Hepatocyte (in vitro differentiated cells): Measurements from ENCODE around the gene BST1. TPM values are rescaled to one million over a fixed set of nuclear protein-coding genes. Genes with fewer than 3 reads are reported as not detected.

Source experiments
- DNase-seq: peaks from one replicate; pipeline ENCODE4 v3.0.0-alpha.2; 2016; ENCODE audit warnings: low spot score
- H2AFZ ChIP-seq: fragments of 200-600 bp; sonication (generic); 2 replicates; pipeline ENCODE4 v1.6.0; 2016; ENCODE audit warnings: antibody characterized with exemption, mild to moderate bottlenecking
- H3K27ac ChIP-seq: fragments of 200-600 bp; sonication (generic); 2 replicates; pipeline ENCODE4 v1.5.1; 2016; ENCODE audit warnings: mild to moderate bottlenecking
- H3K27me3 ChIP-seq: fragments of 200-600 bp; sonication (generic); 2 replicates; pipeline ENCODE4 v1.6.1; 2016
- H3K36me3 ChIP-seq: fragments of 200-600 bp; sonication (generic); replicated peaks from 2 replicates; pipeline ENCODE4 v1.5.1; 2016; ENCODE audit warnings: low read depth; ENCODE audit not compliant: insufficient read depth
- H3K4me1 ChIP-seq: fragments of 200-600 bp; sonication (generic); 2 replicates; pipeline ENCODE4 v1.5.1; 2016; ENCODE audit warnings: mild to moderate bottlenecking, moderate library complexity; ENCODE audit not compliant: insufficient read depth
- H3K4me2 ChIP-seq: fragments of 200-600 bp; sonication (generic); 2 replicates; pipeline ENCODE4 v1.6.0; 2016
- H3K4me3 ChIP-seq: fragments of 200-600 bp; sonication (generic); 2 replicates; pipeline ENCODE4 v1.5.1; 2016; ENCODE audit warnings: mild to moderate bottlenecking
- H3K79me2 ChIP-seq: fragments of 200-600 bp; sonication (generic); 2 replicates; pipeline ENCODE4 v1.6.0; 2017; ENCODE audit warnings: mild to moderate bottlenecking
- H3K9me2 ChIP-seq: fragments of 200-600 bp; sonication (generic); replicated peaks from 2 replicates; pipeline ENCODE4 v1.6.0; 2017; ENCODE audit warnings: mild to moderate bottlenecking; ENCODE audit not compliant: insufficient read depth
- H3K9me3 ChIP-seq: fragments of 200-600 bp; sonication (generic); 2 replicates; pipeline ENCODE4 v1.5.1; 2016; ENCODE audit warnings: low read depth, mild to moderate bottlenecking
- H4K20me1 ChIP-seq: fragments of 200-600 bp; sonication (generic); 2 replicates; pipeline ENCODE4 v1.6.0; 2016; ENCODE audit warnings: mild to moderate bottlenecking; ENCODE audit not compliant: insufficient read depth, poor library complexity, severe bottlenecking
- EZH2 ChIP-seq: fragments of 200-600 bp; sonication (generic); IDR thresholded peaks from 2 replicates; pipeline ENCODE4 v1.6.1; 2016; ENCODE audit warnings: antibody characterized with exemption, mild to moderate bottlenecking, borderline replicate concordance
- EZH2phosphoT487 ChIP-seq: fragments of 200-600 bp; sonication (generic); IDR thresholded peaks from one replicate; pipeline ENCODE4 v1.6.1; 2018; ENCODE audit warnings: antibody characterized with exemption, mild to moderate bottlenecking, low read depth, moderate library complexity; ENCODE audit not compliant: unreplicated experiment, severe bottlenecking
- WGBS: methylation state at CpG from one replicate; pipeline ENCODE4 v1.1.6; 2016; ENCODE audit warnings: low lambda C conversion rate; ENCODE audit errors: missing lambda C conversion rate; 5-methylcytosine and 5-hydroxymethylcytosine counted together
- polyA plus RNA-seq: library from polyadenylated mRNA; unstranded; fragments of >200 nt; fragmentation: Nextera tagmentation; extraction: Ambion mirVana; gene quantifications from 2 replicates; pipeline ENCODE4 v1.2.1, GENCODE V29; 2016
- total RNA-seq: library from RNA; depleted of rRNA; stranded (reverse); fragments of >200 nt; gene quantifications from 2 replicates; pipeline ENCODE4 v1.2.3, GENCODE V29; 2014
- TF ChIP-seq, protein P1 (sequence below): fragments of 200-600 bp; sonication (generic); IDR thresholded peaks from 2 replicates; pipeline ENCODE4 v1.5.1; 2016; ENCODE audit warnings: antibody characterized with exemption, mild to moderate bottlenecking; ENCODE audit not compliant: poor library complexity

Gene BST1
- total and polyA plus RNA-seq, 2 experiments from 2014 or later: 3.5 to 3.7 TPM

DNA sequence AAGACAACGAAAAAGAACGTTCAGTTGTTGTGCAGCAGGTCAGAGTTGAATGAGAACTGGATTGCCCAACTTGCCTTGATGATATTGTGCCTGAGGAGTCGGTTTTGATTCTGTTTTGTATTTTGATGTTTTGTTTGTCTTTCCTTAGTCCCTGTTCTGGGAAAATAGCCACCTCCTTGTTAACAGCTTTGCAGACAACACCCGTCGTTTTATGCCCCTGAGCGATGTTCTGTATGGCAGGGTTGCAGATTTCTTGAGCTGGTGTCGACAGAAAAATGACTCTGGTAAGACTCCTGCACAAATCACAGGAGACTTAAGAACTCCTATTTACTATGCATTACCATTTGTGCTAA is 4.5 kb downstream of the BST1 start:
- DNase-seq: no peak
- TF ChIP-seq EZH2phosphoT487 (no peak), EZH2 (no peak)
- TF ChIP-seq, protein P1, sequence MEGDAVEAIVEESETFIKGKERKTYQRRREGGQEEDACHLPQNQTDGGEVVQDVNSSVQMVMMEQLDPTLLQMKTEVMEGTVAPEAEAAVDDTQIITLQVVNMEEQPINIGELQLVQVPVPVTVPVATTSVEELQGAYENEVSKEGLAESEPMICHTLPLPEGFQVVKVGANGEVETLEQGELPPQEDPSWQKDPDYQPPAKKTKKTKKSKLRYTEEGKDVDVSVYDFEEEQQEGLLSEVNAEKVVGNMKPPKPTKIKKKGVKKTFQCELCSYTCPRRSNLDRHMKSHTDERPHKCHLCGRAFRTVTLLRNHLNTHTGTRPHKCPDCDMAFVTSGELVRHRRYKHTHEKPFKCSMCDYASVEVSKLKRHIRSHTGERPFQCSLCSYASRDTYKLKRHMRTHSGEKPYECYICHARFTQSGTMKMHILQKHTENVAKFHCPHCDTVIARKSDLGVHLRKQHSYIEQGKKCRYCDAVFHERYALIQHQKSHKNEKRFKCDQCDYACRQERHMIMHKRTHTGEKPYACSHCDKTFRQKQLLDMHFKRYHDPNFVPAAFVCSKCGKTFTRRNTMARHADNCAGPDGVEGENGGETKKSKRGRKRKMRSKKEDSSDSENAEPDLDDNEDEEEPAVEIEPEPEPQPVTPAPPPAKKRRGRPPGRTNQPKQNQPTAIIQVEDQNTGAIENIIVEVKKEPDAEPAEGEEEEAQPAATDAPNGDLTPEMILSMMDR: no peak
- Histone ChIP-seq H3K9me3 (no peaks in the 10 kb centered on the region), H3K27ac (no peak overlapping the region), H3K4me1 (peaks cover 10% of the 10 kb centered on the region), H3K4me3 (no peak overlapping the region), H3K4me2 (peak overlapping the region; percentile 2), H3K36me3 (no peaks in the 10 kb centered on the region), H3K27me3 (no peaks in the 10 kb centered on the region), H4K20me1 (no peaks in the 10 kb centered on the region), H3K79me2 (no peaks in the 10 kb centered on the region), H3K9me2 (no peaks in the 10 kb centered on the region), H2AFZ (no peak overlapping the region)
- WGBS: 43% methylated on average over 7 of the region's 7 CpGs

DNA sequence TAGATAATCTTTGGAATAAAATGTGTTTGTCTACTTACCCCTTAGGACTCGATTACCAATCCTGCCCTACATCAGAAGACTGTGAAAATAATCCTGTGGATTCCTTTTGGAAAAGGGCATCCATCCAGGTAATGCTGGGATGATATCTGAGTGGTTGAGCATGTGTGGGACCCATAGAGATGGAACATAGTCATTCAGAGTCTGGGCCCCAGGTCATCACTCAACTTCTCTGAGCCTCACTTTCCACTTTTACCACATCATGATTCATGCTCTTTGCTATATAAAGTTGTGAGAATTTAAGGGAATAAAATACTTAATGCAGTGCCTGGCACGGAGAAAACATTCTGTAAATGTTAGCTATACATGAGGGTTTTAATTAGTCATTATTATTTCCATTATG is 8.9 kb downstream of the BST1 start:
- H3K4me3 ChIP-seq: no peak overlapping the region
- no peaks in the 10 kb centered on the region for H3K27me3 ChIP-seq
- no peaks in the 10 kb centered on the region for H3K36me3 ChIP-seq
- no peaks in the 10 kb centered on the region for H3K9me2 ChIP-seq
- no peak overlapping the region for H3K4me2 ChIP-seq
- H3K9me3 ChIP-seq: no peaks in the 10 kb centered on the region
- no peaks in the 10 kb centered on the region for H4K20me1 ChIP-seq
- H3K27ac ChIP-seq: no peak overlapping the region
- no peaks in the 10 kb centered on the region for H3K79me2 ChIP-seq
- H3K4me1 ChIP-seq: peaks cover 10% of the 10 kb centered on the region
- TF ChIP-seq EZH2phosphoT487 (no peak), EZH2 (no peak)
- TF ChIP-seq, protein P1: no peak
- H2AFZ ChIP-seq: no peak overlapping the region
- WGBS: 97% methylated on average over 2 of the region's 2 CpGs
- DNase-seq: no peak

DNA sequence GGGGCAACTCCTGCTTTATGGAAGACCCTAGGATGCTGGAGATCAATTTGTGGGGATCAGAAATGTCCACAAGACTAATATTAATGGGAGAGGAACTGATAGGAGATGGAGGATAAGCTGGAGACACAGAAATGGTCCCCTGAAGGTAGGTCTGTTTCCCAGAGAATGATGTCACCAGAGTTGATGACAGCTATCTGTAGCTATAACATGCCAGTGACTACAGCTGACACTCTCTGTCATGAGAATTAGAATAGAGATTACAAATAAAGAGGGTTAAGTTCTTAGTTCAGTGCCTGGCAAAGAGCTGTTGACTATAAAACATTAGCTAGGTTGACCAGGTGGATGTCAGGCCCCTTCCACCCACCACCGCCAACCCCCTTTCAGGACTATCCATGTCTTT is 9.3 kb downstream of the BST1 start:
- Histone ChIP-seq H3K36me3 (no peaks in the 10 kb centered on the region), H3K27me3 (no peaks in the 10 kb centered on the region), H3K79me2 (no peaks in the 10 kb centered on the region), H3K27ac (no peak overlapping the region), H3K4me3 (no peak overlapping the region), H3K9me2 (no peaks in the 10 kb centered on the region), H3K9me3 (no peaks in the 10 kb centered on the region), H2AFZ (no peak overlapping the region), H4K20me1 (no peaks in the 10 kb centered on the region), H3K4me2 (no peak overlapping the region), H3K4me1 (peaks cover 10% of the 10 kb centered on the region)
- no peak for TF ChIP-seq EZH2
- TF ChIP-seq, protein P1: no peak
- TF ChIP-seq EZH2phosphoT487: no peak
- WGBS: 100% methylated on average over 1 of the region's 1 CpG
- DNase-seq: no peak

DNA sequence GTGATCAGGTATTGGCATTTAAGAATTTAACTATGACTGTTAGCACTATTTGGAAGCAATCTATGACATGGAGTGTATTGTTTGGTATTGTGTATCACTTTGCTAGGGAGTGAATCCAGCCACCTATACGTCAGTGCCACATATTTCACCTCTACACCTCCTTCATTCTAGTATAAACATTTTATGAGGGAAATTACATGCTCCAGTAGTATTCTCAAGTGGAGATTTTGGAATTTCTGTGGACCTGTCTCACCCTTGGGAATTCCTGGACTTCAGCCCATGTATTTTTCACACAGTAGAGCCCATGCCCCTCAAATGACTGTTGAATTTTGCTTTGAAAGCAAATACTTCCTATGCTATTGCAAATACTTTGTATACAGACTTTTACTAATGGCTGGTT is 11.3 kb downstream of the BST1 start:
- Histone ChIP-seq H4K20me1 (no peaks in the 10 kb centered on the region), H3K27ac (no peak overlapping the region), H3K79me2 (no peaks in the 10 kb centered on the region), H2AFZ (no peak overlapping the region), H3K4me1 (peaks cover 10% of the 10 kb centered on the region), H3K9me3 (no peaks in the 10 kb centered on the region), H3K4me2 (no peak overlapping the region), H3K36me3 (no peaks in the 10 kb centered on the region), H3K27me3 (no peaks in the 10 kb centered on the region), H3K4me3 (no peak overlapping the region), H3K9me2 (no peaks in the 10 kb centered on the region)
- no peak for DNase-seq
- no peak for TF ChIP-seq EZH2phosphoT487
- TF ChIP-seq, protein P1: no peak
- TF ChIP-seq EZH2: no peak
- WGBS: 92% methylated on average over 1 of the region's 1 CpG
